ENCODE data around the gene MRPL23.

DNA sequence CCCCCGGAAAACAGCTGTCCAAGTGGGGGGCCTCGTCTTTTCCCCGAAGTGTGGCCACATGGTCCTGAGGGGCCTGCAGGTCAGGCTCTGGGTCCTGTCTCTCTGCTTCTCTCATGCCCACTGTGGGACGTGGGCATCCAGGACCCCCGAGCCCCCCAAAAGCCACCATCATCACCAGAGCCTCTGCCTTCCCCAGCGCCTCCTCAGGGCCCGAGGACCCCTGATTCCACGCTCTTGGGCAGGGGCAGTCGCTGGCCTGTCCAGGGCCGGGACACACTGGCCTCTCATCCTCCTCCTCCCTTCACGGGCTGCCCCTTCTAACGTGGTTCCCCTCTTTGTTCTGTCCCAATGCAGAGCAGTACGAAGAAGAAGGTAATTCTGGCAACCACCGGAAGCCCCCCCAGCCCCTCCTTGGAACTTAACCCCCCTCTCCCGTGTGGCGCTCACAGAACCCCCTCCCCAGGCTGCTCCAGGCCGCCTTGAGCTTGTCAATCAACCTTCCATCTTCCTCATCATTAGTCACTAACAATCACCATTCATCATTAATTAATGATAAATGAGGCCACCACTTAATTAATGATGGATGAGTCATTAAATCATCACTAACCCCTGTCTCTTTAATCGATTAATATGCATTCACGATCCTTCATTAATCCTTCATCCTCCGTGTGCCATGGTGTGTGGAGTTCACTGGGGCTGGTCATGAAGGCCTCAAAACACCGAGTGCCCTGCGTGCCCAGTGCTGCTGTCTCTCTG lies 23.8 kb upstream of the MRPL23 start:
- no peak for TF ChIP-seq MAFK (IDR thresholded peaks at IDR 0.05; ENCODE audit: low read depth, low read length)
- TF ChIP-seq, protein P1, sequence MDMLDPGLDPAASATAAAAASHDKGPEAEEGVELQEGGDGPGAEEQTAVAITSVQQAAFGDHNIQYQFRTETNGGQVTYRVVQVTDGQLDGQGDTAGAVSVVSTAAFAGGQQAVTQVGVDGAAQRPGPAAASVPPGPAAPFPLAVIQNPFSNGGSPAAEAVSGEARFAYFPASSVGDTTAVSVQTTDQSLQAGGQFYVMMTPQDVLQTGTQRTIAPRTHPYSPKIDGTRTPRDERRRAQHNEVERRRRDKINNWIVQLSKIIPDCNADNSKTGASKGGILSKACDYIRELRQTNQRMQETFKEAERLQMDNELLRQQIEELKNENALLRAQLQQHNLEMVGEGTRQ (IDR thresholded peaks at IDR 0.05; ENCODE audit: low read length), result no peak
- TF ChIP-seq, protein P2, sequence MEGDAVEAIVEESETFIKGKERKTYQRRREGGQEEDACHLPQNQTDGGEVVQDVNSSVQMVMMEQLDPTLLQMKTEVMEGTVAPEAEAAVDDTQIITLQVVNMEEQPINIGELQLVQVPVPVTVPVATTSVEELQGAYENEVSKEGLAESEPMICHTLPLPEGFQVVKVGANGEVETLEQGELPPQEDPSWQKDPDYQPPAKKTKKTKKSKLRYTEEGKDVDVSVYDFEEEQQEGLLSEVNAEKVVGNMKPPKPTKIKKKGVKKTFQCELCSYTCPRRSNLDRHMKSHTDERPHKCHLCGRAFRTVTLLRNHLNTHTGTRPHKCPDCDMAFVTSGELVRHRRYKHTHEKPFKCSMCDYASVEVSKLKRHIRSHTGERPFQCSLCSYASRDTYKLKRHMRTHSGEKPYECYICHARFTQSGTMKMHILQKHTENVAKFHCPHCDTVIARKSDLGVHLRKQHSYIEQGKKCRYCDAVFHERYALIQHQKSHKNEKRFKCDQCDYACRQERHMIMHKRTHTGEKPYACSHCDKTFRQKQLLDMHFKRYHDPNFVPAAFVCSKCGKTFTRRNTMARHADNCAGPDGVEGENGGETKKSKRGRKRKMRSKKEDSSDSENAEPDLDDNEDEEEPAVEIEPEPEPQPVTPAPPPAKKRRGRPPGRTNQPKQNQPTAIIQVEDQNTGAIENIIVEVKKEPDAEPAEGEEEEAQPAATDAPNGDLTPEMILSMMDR (IDR thresholded peaks at IDR 0.05; ENCODE audit: control extremely low read depth in 1 of 3, insufficient read depth in 1 of 3, low read depth in 1 of 3, low read length in 3 of 3), result no peak

All from H1 (cell line).